ENCODE results near the gene FRS2. TPM values are rescaled to one million over a fixed set of nuclear protein-coding genes. Genes with fewer than 3 reads are reported as not detected.

Gene FRS2
- polyA plus RNA-seq, 1 donor from 2014 or later, result 20.2 TPM

DNA sequence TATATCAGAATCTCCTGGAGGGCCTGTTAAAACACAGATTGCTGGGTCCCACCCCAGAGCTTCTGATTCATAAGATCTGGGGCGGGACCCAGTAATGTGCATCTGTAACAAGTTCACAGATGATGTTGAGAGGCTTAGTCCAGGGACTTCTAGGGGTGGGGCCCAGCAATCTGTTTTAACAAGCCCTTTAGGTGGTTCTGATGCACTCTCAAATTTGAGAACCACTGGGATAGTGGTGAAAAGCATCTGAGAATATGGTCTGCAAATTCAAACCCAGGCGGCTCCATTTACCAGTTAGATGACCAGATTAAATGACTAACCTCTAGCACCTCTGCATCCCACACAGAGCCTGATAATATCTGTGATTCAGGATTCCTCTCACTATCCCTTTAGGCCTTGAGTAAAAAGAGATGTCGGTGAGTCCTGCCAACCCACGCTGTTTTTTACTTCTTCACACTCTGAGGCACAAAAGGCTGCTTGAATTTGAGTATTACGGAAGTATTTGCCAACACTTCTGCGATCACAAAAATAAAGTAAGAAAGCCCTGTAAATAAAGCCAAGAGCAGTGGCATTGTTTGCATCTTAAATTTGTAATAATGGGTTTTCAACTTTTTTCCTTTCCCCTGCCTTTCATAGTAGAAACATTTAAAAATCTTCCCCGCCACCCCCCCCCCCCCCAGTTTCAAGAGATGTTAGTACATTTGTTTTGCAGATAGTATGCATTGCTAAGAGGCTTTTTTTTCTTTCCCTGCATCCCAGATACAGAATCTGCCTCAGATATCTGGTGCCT, 1.8 kb upstream of the FRS2 start:
- H3K4me2 ChIP-seq (ENCODE audit: low read length), result no peak overlapping the region
- H4K20me1 ChIP-seq (ENCODE audit: insufficient read depth), result no peaks in the 10 kb centered on the region
- TF ChIP-seq, protein P1, sequence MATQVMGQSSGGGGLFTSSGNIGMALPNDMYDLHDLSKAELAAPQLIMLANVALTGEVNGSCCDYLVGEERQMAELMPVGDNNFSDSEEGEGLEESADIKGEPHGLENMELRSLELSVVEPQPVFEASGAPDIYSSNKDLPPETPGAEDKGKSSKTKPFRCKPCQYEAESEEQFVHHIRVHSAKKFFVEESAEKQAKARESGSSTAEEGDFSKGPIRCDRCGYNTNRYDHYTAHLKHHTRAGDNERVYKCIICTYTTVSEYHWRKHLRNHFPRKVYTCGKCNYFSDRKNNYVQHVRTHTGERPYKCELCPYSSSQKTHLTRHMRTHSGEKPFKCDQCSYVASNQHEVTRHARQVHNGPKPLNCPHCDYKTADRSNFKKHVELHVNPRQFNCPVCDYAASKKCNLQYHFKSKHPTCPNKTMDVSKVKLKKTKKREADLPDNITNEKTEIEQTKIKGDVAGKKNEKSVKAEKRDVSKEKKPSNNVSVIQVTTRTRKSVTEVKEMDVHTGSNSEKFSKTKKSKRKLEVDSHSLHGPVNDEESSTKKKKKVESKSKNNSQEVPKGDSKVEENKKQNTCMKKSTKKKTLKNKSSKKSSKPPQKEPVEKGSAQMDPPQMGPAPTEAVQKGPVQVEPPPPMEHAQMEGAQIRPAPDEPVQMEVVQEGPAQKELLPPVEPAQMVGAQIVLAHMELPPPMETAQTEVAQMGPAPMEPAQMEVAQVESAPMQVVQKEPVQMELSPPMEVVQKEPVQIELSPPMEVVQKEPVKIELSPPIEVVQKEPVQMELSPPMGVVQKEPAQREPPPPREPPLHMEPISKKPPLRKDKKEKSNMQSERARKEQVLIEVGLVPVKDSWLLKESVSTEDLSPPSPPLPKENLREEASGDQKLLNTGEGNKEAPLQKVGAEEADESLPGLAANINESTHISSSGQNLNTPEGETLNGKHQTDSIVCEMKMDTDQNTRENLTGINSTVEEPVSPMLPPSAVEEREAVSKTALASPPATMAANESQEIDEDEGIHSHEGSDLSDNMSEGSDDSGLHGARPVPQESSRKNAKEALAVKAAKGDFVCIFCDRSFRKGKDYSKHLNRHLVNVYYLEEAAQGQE (IDR thresholded peaks at IDR 0.05; ENCODE audit: borderline replicate concordance), result no peak
- TF ChIP-seq TAF1 (IDR thresholded peaks at IDR 0.05; ENCODE audit: low read depth) (no peak), MXI1 (conservative IDR thresholded peaks at IDR 0.05; ENCODE audit: poor library complexity, severe bottlenecking) (no peak), POLR2AphosphoS5 (IDR thresholded peaks at IDR 0.05) (no peak)
- TF ChIP-seq, protein P2, sequence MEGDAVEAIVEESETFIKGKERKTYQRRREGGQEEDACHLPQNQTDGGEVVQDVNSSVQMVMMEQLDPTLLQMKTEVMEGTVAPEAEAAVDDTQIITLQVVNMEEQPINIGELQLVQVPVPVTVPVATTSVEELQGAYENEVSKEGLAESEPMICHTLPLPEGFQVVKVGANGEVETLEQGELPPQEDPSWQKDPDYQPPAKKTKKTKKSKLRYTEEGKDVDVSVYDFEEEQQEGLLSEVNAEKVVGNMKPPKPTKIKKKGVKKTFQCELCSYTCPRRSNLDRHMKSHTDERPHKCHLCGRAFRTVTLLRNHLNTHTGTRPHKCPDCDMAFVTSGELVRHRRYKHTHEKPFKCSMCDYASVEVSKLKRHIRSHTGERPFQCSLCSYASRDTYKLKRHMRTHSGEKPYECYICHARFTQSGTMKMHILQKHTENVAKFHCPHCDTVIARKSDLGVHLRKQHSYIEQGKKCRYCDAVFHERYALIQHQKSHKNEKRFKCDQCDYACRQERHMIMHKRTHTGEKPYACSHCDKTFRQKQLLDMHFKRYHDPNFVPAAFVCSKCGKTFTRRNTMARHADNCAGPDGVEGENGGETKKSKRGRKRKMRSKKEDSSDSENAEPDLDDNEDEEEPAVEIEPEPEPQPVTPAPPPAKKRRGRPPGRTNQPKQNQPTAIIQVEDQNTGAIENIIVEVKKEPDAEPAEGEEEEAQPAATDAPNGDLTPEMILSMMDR (IDR thresholded peaks at IDR 0.05; ENCODE audit: poor library complexity, severe bottlenecking), result no peak
- H3K79me2 ChIP-seq (replicated peaks; ENCODE audit: insufficient read depth, low read length), result peaks cover 31% of the 10 kb centered on the region
- H2AFZ ChIP-seq (ENCODE audit: low read depth, low read length), result no peak overlapping the region
- no peak overlapping the region for H3K9ac ChIP-seq (ENCODE audit: low read length)
- H3K9me2 ChIP-seq (ENCODE audit: insufficient read depth, low read length), result no peaks in the 10 kb centered on the region
- no peaks in the 10 kb centered on the region for H3F3A ChIP-seq (ENCODE audit: insufficient read depth, low read length, poor library complexity, severe bottlenecking)
- H3K36me3 ChIP-seq (ENCODE audit: insufficient read depth, low read length), result no peaks in the 10 kb centered on the region
- H3K9me3 ChIP-seq (ENCODE audit: low read length), result no peaks in the 10 kb centered on the region
- no peak overlapping the region for H3K4me3 ChIP-seq (ENCODE audit: low read length)
- no peak overlapping the region for H3K27ac ChIP-seq (ENCODE audit: low read length)
- no peaks in the 10 kb centered on the region for H3K27me3 ChIP-seq (ENCODE audit: insufficient read depth, low read depth, low read length)

DNA sequence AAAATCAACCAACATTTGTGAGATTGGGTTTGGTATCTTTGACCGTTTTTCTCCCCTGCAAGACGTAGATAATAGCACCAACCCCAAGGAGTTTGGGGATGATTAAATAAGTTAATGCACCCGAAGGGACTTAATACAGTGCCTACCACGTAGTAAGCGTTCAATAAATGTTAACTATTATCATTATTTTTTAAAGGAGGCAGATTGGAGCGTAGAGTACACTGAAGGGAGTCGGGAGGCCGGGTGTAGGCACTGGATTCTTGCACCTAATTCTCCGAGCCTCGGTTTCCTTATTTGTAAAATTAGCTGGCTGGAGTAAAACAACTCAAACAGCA, 367 bp upstream of the FRS2 start:
- Histone ChIP-seq H3K36me3 (ENCODE audit: insufficient read depth, low read length) (no peaks in the 10 kb centered on the region), H3K27me3 (ENCODE audit: insufficient read depth, low read depth, low read length) (no peaks in the 10 kb centered on the region), H3K27ac (ENCODE audit: low read length) (peak overlapping the region; percentile 87), H3K4me3 (ENCODE audit: low read length) (peak overlapping the region; percentile 92), H3K4me2 (ENCODE audit: low read length) (peak overlapping the region; percentile 66), H3K9me2 (ENCODE audit: insufficient read depth, low read length) (no peaks in the 10 kb centered on the region), H3K79me2 (replicated peaks; ENCODE audit: insufficient read depth, low read length) (peaks cover 44% of the 10 kb centered on the region), H3F3A (ENCODE audit: insufficient read depth, low read length, poor library complexity, severe bottlenecking) (no peaks in the 10 kb centered on the region), H4K20me1 (ENCODE audit: insufficient read depth) (no peaks in the 10 kb centered on the region), H3K9ac (ENCODE audit: low read length) (peak overlapping the region; percentile 94), H3K9me3 (ENCODE audit: low read length) (no peaks in the 10 kb centered on the region), H2AFZ (ENCODE audit: low read depth, low read length) (peak overlapping the region; percentile 92)
- TF ChIP-seq MXI1 (conservative IDR thresholded peaks at IDR 0.05; ENCODE audit: poor library complexity, severe bottlenecking) (no peak), TAF1 (IDR thresholded peaks at IDR 0.05; ENCODE audit: low read depth) (no peak), SMC3 (conservative IDR thresholded peaks at IDR 0.05; ENCODE audit: poor library complexity) (no peak), POLR2AphosphoS5 (IDR thresholded peaks at IDR 0.05) (no peak), EP300 (conservative IDR thresholded peaks at IDR 0.05; ENCODE audit: poor library complexity, severe bottlenecking) (no peak), RAD21 (conservative IDR thresholded peaks at IDR 0.05) (no peak), EZH2 (IDR thresholded peaks at IDR 0.05; ENCODE audit: borderline replicate concordance, insufficient read depth, low read length, poor library complexity, severe bottlenecking) (no peak)
- TF ChIP-seq, protein P1 (IDR thresholded peaks at IDR 0.05; ENCODE audit: borderline replicate concordance), result no peak
- TF ChIP-seq, protein P2 (IDR thresholded peaks at IDR 0.05; ENCODE audit: poor library complexity, severe bottlenecking), result no peak

Measured in neural cell (in vitro differentiated cells).